ACHN (cell line): ENCODE results near the gene APIP.

Source experiments
- DNase-seq: peaks from one replicate; pipeline ENCODE4 v3.0.0-alpha.2; 2015
- in situ Hi-C: cut with HindIII; loops from 2 replicates; pipeline ENCODE4 v1.10.0; 2017; ENCODE audit warnings: low sequenced_read_pairs, low pct_ligation_motif_present, low pct_unique_long_range_greater_than_20kb

The APIP gene

GRCh38 chr11:34857463-34857862 lies 58.7 kb downstream of the APIP start:
- DNase-seq, result no peak
- in situ Hi-C loops, result no loop called here

- no peak for DNase-seq
- in situ Hi-C loops, result no loop called here
Measured at GRCh38 chr11:34856251-34856650, 59.9 kb downstream of the APIP start.

GRCh38 chr11:34855754-34856095 lies 60.5 kb downstream of the APIP start:
- in situ Hi-C loops, result no loop called here
- DNase-seq, result no peak

- in situ Hi-C loops, result no loop called here
- no peak for DNase-seq
Measured at GRCh38 chr11:34855021-34855753, 61.0 kb downstream of the APIP start.

GRCh38 chr11:34851916-34852315 lies 64.3 kb downstream of the APIP start:
- no peak for DNase-seq
- in situ Hi-C loops, result no loop called here

GRCh38 chr11:34850334-34850733 lies 65.8 kb downstream of the APIP start:
- in situ Hi-C loops, result no loop called here

GRCh38 chr11:34846467-34846866 lies 69.7 kb downstream of the APIP start:
- no peak for DNase-seq
- in situ Hi-C loops, result no loop called here

More at GRCh38 chr11:34850334-34850733, 65.8 kb downstream of the APIP start:
- DNase-seq, result no peak

- in situ Hi-C loops, result no loop called here
- DNase-seq, result no peak
Measured at GRCh38 chr11:34844463-34845112, 71.6 kb downstream of the APIP start.

- in situ Hi-C loops, result no loop called here
- no peak for DNase-seq
Measured at GRCh38 chr11:34843271-34843670, 72.9 kb downstream of the APIP start.

GRCh38 chr11:34840736-34841386 lies 75.3 kb downstream of the APIP start:
- in situ Hi-C loops, result no loop called here
- peak; percentile 32 for DNase-seq

- in situ Hi-C loops, result no loop called here
Measured at GRCh38 chr11:34839969-34840368, 76.2 kb downstream of the APIP start.

GRCh38 chr11:34836958-34837856 lies 79.0 kb downstream of the APIP start:
- no peak for DNase-seq

More at GRCh38 chr11:34839969-34840368, 76.2 kb downstream of the APIP start:
- no peak for DNase-seq

GRCh38 chr11:34833602-34834001 lies 82.6 kb downstream of the APIP start:
- in situ Hi-C loops, result no loop called here
- no peak for DNase-seq

More at GRCh38 chr11:34836958-34837856, 79.0 kb downstream of the APIP start:
- in situ Hi-C loops, result no loop called here
